Endothelial cell of umbilical vein (primary cell): Measurements from ENCODE around the gene CFAP99. TPM values are rescaled to one million over a fixed set of nuclear protein-coding genes. Genes with fewer than 3 reads are reported as not detected.
"Not testable (repeated sequence)": the region's sequence is repeated elsewhere in the genome, so short reads cannot be mapped to it uniquely, and the experiment has no call there.

Source experiments
- BruUV-seq: library from RNA; stranded (reverse); fragments of 400-500 nt; replicated peaks from 2 replicates; lab custom pipeline; 2021; lab: Mats Ljungman, UMichigan
- CTCF ChIA-PET: fragments of 300-600, 350-600 bp; sonication (Branson Sonifier 250); formaldehyde crosslinking; loops from one replicate; lab custom pipeline; 2021; ENCODE audit warnings: antibody characterized with exemption, inconsistent platforms; lab: Charles Lee
- POLR2A ChIA-PET: fragments of 300-600, 350-600 bp; sonication (Branson Sonifier 250); formaldehyde crosslinking; loops from one replicate; lab custom pipeline; 2021; ENCODE audit warnings: antibody characterized with exemption, inconsistent platforms; lab: Charles Lee
- DNase-seq: peaks from one replicate; pipeline ENCODE4 v3.0.0-alpha.2; 2011; ENCODE audit warnings: low read depth, low spot score
- FAIRE-seq: peaks from 2 replicates; lab custom pipeline; 2011; peaks lifted over from hg19 to GRCh38; lab: Jason Lieb, UNC
- H2AFZ ChIP-seq: 2 replicates; pipeline ENCODE4 v1.6.0; 2012; ENCODE audit warnings: low read depth, low read length, control low read depth, inconsistent platforms
- H3K27ac ChIP-seq: 2 replicates; pipeline ENCODE4 v1.5.1; 2011; ENCODE audit warnings: low read depth, mild to moderate bottlenecking, control low read depth, low read length, moderate library complexity; ENCODE audit not compliant: insufficient read depth
- H3K27me3 ChIP-seq, 2 experiments: 2 replicates each; pipeline versions ENCODE4 v1.6.0 to v1.6.1; 2011; ENCODE audit warnings: low read length in 2 of 2, mixed read lengths in 1 of 2; ENCODE audit not compliant: control insufficient read depth in 2 of 2, insufficient read depth in 2 of 2
- H3K36me3 ChIP-seq, 2 experiments: 2 replicates in 1 of 2; 3 replicates in 1 of 2; pipeline ENCODE4 v1.5.1; 2011; ENCODE audit warnings: low read length in 2 of 2, mild to moderate bottlenecking in 1 of 2, moderate library complexity in 1 of 2; ENCODE audit not compliant: control insufficient read depth in 2 of 2, insufficient read depth in 2 of 2; ENCODE audit errors: extremely low read depth in 1 of 2
- H3K4me1 ChIP-seq: 3 replicates; pipeline ENCODE4 v1.5.1; 2011; ENCODE audit warnings: mild to moderate bottlenecking, low read length; ENCODE audit not compliant: control insufficient read depth, insufficient read depth; ENCODE audit errors: extremely low read depth
- H3K4me2 ChIP-seq: 2 replicates; pipeline ENCODE4 v1.6.1; 2011; ENCODE audit warnings: low read length, control low read depth, mixed read lengths; ENCODE audit not compliant: insufficient read depth
- H3K4me3 ChIP-seq, 3 experiments: fragments of 200-600 bp in 1 of 3; sonication (generic), shearing (Covaris generic) in 1 of 3; replicated peaks in 1 of 3; 2 replicates each; pipeline ENCODE4 v1.5.1; 2011 to 2016; ENCODE audit warnings: control low read depth in 3 of 3, low read length in 3 of 3, mild to moderate bottlenecking in 2 of 3, inconsistent platforms in 1 of 3, low read depth in 1 of 3, moderate library complexity in 1 of 3; ENCODE audit not compliant: insufficient read depth in 1 of 3
- H3K79me2 ChIP-seq: 2 replicates; pipeline ENCODE4 v1.6.0; 2012; ENCODE audit warnings: low read length, inconsistent platforms; ENCODE audit not compliant: control insufficient read depth, insufficient read depth
- H3K9ac ChIP-seq: replicated peaks from 2 replicates; pipeline ENCODE3; 2011; ENCODE audit warnings: low read length, control low read depth; ENCODE audit not compliant: insufficient read depth; ENCODE audit errors: extremely low read depth
- H3K9me1 ChIP-seq: replicated peaks from 3 replicates; pipeline ENCODE4 v1.6.0; 2011; ENCODE audit warnings: mild to moderate bottlenecking, low read length; ENCODE audit not compliant: control insufficient read depth, insufficient read depth; ENCODE audit errors: extremely low read depth
- H3K9me3 ChIP-seq: replicated peaks from 2 replicates; pipeline ENCODE4 v1.5.1; 2012; ENCODE audit warnings: low read length, inconsistent platforms; ENCODE audit not compliant: control insufficient read depth, insufficient read depth
- H4K20me1 ChIP-seq: replicated peaks from 2 replicates; pipeline ENCODE3; 2011; ENCODE audit warnings: mild to moderate bottlenecking, low read length; ENCODE audit not compliant: control insufficient read depth, insufficient read depth; ENCODE audit errors: extremely low read depth
- CTCF ChIP-seq, 2 donors: IDR thresholded peaks; 1 replicate in 1 of 2; 2 replicates in 1 of 2; pipeline ENCODE4 v1.5.1; 2011; ENCODE audit warnings: low read length in 2 of 2, mild to moderate bottlenecking in 2 of 2, moderate library complexity in 2 of 2, control low read depth in 1 of 2, inconsistent platforms in 1 of 2, low read depth in 1 of 2; ENCODE audit not compliant: insufficient read depth in 1 of 2; ENCODE audit errors: extremely low read depth in 1 of 2
- EZH2 ChIP-seq: IDR thresholded peaks from 2 replicates; pipeline ENCODE4 v1.6.1; 2012; ENCODE audit warnings: borderline replicate concordance, low read depth, mild to moderate bottlenecking, moderate library complexity, low read length, inconsistent platforms; ENCODE audit not compliant: severe bottlenecking
- POLR2A ChIP-seq: IDR thresholded peaks from 2 replicates; pipeline ENCODE4 v1.6.1; 2012; ENCODE audit warnings: low read depth, mild to moderate bottlenecking, control low read depth, low read length
- dilution Hi-C: fragments of 300-500 bp; cut with MboI; formaldehyde crosslinking; loops from one replicate; pipeline ENCODE4 v1.15.0; 2019; ENCODE audit warnings: low sequenced_read_pairs; ENCODE audit not compliant: extremely low pct_ligation_motif_present
- intact Hi-C: fragments of 100-400 bp; cut with micrococcal nuclease; formaldehyde crosslinking; loops from one replicate; pipeline ENCODE4 v1.10.0; 2022
- polyA plus RNA-seq, 4 experiments: library from polyadenylated mRNA; depleted of rRNA in 3 of 4; stranded (reverse) in 3 of 4; unstranded in 1 of 4; fragments of >200 nt; gene quantifications; 2 replicates each; pipeline versions ENCODE4 v1.2.1 to v1.2.3, GENCODE V29; 2011 to 2012; ENCODE audit warnings: missing spikeins in 1 of 4
- total RNA-seq: library from RNA; stranded (reverse); gene quantifications from 2 replicates; pipeline ENCODE4 v1.2.3, GENCODE V29; 2021

Gene CFAP99
- total and polyA plus RNA-seq, 2 donors (not counting 3 experiments of a cell fraction or from before 2014, with no cell fraction given): 0.03 TPM; not detected in 1

- ChIA-PET CTCF (interaction anchor here (1.2 to 3.6 kb wide), 2 partner anchors 18 to 245 kb away, joined by 3 to 30 read pairs; no protein-coding TSS in a partner anchor), POLR2A (no interaction called here)
- no peaks in the 10 kb centered on the region for H3K9me3 ChIP-seq
- H3K9ac ChIP-seq: no peak overlapping the region
- no peak overlapping the region for H3K4me2 ChIP-seq
- dilution Hi-C loops: no loop called here
- TF ChIP-seq EZH2 (no peak), CTCF (IDR thresholded peaks at IDR 0.05; ENCODE audit: extremely low read depth in 1 of 2, insufficient read depth in 1 of 2, low read depth in 1 of 2, low read length in 2 of 2) (no peak), POLR2A (no peak)
- H2AFZ ChIP-seq: no peak overlapping the region
- FAIRE-seq (no peak), DNase-seq (no peak)
- no peak overlapping the region for H3K27ac ChIP-seq
- H3K79me2 ChIP-seq: peaks cover 21% of the 10 kb centered on the region
- BruUV-seq: no TSS peak
- intact Hi-C loops: loop anchor here (5.0 kb wide), 1 partner anchor 223 kb away; the partner anchor contains the start of genes HAUS3 and POLN
- H3K4me1 ChIP-seq: peaks cover 13% of the 10 kb centered on the region
- no peak overlapping the region for H3K4me3 ChIP-seq
- H4K20me1 ChIP-seq: no peaks in the 10 kb centered on the region
- H3K27me3 ChIP-seq: no peaks in the 10 kb centered on the region
- H3K36me3 ChIP-seq: no peaks in the 10 kb centered on the region
- H3K9me1 ChIP-seq: no peaks in the 10 kb centered on the region
Measured at GRCh38 chr4:2465032-2465431, 46.3 kb downstream of the CFAP99 start.

GRCh38 chr4:2465544-2465943 is 46.8 kb downstream of the CFAP99 start:
- H3K36me3 ChIP-seq, POLR2A ChIA-PET, H3K27ac ChIP-seq, H4K20me1 ChIP-seq, DNase-seq, H3K9me3 ChIP-seq, dilution Hi-C loops, H2AFZ ChIP-seq, H3K9ac ChIP-seq, BruUV-seq, H3K4me2 ChIP-seq, H3K9me1 ChIP-seq, H3K27me3 ChIP-seq, H3K4me3 ChIP-seq, FAIRE-seq: not testable (repeated sequence)
- CTCF ChIA-PET: interaction anchor here (3.6 kb wide), 1 partner anchor 245 kb away, joined by 30 read pairs; no protein-coding TSS in a partner anchor
- peaks cover 18% of the 10 kb centered on the region for H3K4me1 ChIP-seq
- H3K79me2 ChIP-seq: peaks cover 26% of the 10 kb centered on the region
- intact Hi-C loops: loop anchor here (5.0 kb wide), 1 partner anchor 223 kb away; the partner anchor contains the start of genes HAUS3 and POLN
